ENCODE results near the gene FOXP1. TPM values are rescaled to one million over a fixed set of nuclear protein-coding genes. Genes with fewer than 3 reads are reported as not detected.

Gene FOXP1
- total RNA-seq, 1 donor: 55.7 TPM

DNA sequence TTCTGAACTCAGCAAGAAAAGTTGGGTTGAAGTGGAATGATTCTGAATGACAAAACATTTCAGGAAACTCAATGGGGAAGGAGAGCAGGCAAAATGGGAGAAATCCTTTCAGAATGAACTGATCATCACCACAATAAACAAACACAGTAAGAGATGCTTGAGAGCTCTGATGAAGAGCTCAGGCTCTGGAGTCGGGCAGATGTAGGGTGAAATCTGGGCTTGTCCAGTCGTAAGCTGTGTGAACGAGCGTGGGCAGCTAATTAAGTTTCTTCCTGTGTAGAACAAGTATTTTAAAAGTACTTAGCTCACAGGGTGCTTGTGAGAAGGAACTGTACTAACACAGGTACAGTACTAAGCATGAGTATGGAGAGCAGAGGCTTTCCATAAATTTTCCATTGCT is 406.2 kb downstream of the FOXP1 start:
- TF ChIP-seq, protein P1, sequence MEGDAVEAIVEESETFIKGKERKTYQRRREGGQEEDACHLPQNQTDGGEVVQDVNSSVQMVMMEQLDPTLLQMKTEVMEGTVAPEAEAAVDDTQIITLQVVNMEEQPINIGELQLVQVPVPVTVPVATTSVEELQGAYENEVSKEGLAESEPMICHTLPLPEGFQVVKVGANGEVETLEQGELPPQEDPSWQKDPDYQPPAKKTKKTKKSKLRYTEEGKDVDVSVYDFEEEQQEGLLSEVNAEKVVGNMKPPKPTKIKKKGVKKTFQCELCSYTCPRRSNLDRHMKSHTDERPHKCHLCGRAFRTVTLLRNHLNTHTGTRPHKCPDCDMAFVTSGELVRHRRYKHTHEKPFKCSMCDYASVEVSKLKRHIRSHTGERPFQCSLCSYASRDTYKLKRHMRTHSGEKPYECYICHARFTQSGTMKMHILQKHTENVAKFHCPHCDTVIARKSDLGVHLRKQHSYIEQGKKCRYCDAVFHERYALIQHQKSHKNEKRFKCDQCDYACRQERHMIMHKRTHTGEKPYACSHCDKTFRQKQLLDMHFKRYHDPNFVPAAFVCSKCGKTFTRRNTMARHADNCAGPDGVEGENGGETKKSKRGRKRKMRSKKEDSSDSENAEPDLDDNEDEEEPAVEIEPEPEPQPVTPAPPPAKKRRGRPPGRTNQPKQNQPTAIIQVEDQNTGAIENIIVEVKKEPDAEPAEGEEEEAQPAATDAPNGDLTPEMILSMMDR (IDR thresholded peaks at IDR 0.05; ENCODE audit: insufficient read depth, low read depth, low read length): no peak
- no peak overlapping the region for H3K4me3 ChIP-seq (ENCODE audit: low read depth, low read length)
- DNase-seq (ENCODE audit: low read depth): no peak

DNA sequence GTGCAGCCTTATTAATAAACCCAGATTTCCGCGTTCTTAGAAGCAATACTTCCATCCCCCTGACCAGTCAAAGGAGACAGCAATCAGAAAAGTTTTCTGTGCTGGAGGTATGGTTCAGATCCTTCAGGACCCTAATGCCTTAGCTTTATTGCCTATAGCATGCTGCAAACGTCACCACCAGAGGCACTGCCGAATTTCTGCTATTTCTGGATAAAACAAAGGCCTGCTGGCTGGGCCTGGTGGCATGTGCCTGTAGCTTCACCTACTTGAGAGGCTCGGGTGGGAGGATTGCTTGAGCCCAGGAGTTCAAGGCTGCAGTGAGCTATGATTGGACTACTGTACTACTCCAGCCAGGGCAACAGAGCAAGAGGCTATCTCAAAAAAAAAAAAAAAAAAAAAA is 407.2 kb downstream of the FOXP1 start:
- TF ChIP-seq, protein P1 (IDR thresholded peaks at IDR 0.05; ENCODE audit: insufficient read depth, low read depth, low read length): no peak
- no peak for DNase-seq (ENCODE audit: low read depth)
- H3K4me3 ChIP-seq (ENCODE audit: low read depth, low read length): no peak overlapping the region

DNA sequence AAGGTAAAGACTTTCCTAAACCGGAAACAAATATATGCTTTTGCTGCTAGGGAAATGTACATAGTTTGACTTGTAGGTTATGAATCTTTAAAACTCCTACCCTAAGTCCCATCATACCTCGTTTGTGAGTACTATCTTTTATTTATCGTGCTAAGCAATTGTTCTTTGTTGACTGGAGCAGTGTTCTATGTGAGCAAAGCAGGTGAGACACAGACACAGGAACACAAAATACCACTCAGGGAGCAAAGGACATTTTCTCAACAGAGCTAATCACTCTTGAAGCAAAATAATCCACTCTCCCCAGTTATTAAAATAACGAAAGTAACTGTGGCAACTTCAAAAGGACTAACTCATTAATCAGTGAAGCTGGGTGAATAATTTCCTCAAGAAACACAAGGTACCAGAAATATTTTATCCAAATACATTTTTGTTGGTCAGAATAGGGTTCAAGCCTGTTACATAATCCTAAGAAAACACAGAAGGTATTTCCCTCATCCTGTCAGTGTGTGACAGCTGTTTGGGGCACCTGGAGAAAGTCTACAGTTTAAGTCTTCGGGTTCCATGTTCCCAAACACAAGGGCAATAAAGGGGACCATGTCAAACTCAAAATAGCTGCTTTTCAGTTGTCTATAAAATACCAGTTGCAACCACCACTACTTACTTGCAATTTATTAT is 407.7 kb downstream of the FOXP1 start:
- DNase-seq (ENCODE audit: low read depth): no peak
- H3K4me3 ChIP-seq (ENCODE audit: low read depth, low read length): no peak overlapping the region
- TF ChIP-seq, protein P1 (IDR thresholded peaks at IDR 0.05; ENCODE audit: insufficient read depth, low read depth, low read length): no peak

DNA sequence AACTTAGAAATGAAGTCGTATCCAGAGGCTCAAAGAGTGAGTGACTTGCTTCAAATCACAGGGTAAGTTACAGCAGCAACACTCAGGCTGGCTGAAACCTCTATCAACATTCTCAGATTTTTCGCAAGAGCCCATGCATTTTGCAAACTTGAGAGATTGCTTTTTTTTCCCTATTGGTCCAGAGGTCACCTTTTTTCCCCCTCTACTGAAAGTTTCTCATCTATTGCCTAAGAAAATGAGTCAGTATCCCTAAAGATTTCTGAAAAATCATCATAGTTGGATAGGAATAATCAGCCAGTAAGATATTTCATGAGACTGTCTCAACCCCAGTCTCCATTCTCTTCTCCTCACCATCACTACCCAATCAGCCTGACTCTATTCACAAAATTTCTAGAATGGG is 410.6 kb downstream of the FOXP1 start:
- TF ChIP-seq, protein P1 (IDR thresholded peaks at IDR 0.05; ENCODE audit: insufficient read depth, low read depth, low read length): no peak
- H3K4me3 ChIP-seq (ENCODE audit: low read depth, low read length): no peak overlapping the region
- peak; percentile 80 for DNase-seq (ENCODE audit: low read depth)

DNA sequence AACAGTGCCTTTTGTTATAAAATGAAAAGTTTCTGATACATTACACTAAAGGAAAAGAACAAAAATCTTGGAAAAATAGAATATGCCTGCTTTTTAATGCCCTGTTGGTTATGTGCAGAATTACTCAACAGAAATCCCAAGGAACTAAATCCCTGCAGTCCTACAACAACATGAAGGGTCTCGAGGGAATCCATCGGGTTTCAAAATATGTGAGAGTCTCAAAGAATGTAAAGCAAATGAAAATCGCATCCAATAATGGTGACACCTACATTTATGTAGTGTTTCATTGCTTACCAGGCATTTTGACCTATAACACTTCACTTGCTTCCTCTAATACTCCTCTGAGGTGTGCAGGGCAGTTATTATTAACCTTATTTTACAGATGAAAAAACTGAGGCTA is 411.3 kb downstream of the FOXP1 start:
- H3K4me3 ChIP-seq (ENCODE audit: low read depth, low read length): no peak overlapping the region
- DNase-seq (ENCODE audit: low read depth): no peak
- TF ChIP-seq, protein P1 (IDR thresholded peaks at IDR 0.05; ENCODE audit: insufficient read depth, low read depth, low read length): no peak

DNA sequence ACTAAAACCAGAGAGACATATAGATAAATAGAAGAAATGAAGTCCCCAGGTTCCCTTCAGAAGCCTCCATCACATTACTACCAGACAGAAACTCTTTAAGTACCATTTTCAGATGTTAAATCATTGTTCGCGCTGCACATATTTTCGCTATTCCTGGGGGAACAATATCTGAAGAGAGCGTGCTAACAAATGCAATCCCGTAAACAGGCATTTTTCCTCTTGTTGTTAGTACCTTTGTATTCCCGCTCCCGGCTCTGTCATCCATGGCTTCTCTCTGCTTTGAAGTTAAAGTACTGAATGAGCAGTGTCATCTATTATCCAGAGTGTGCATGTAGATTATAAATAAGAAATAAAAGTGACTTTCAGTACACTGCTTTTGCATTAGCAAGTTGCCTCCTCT is 412.3 kb downstream of the FOXP1 start:
- no peak for DNase-seq (ENCODE audit: low read depth)
- no peak overlapping the region for H3K4me3 ChIP-seq (ENCODE audit: low read depth, low read length)
- TF ChIP-seq, protein P1 (IDR thresholded peaks at IDR 0.05; ENCODE audit: insufficient read depth, low read depth, low read length): no peak

DNA sequence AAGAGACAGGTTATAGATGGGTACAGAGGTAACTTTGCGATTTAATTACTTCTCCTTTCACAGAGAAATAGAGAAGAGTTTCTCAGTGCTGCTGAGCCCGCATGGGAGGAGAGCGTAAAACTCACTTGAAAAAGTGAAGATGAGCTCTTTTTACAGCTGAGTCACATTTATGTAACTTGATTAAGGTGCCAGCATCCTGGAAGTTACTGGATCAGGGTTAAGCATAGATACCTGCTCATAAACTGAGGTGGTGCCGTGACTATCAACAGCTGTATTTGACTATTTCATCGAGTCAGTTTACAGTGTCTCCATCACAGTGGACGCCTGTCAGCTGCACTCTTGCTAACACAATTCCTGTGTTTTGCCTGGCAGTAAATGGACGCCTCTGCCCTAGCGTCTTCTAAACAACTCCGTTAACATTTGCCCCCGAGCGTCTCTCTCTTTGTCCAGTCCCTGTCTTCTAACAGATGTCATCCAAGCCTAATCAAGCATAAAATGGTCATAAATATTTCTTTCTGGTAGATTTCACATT is 414.6 kb downstream of the FOXP1 start:
- DNase-seq (ENCODE audit: low read depth): peak; percentile 55
- TF ChIP-seq, protein P1 (IDR thresholded peaks at IDR 0.05; ENCODE audit: insufficient read depth, low read depth, low read length): no peak
- no peak overlapping the region for H3K4me3 ChIP-seq (ENCODE audit: low read depth, low read length)
